Endothelial cell of umbilical vein (primary cell): Measurements from ENCODE around the gene SRSF10. TPM values are rescaled to one million over a fixed set of nuclear protein-coding genes. Genes with fewer than 3 reads are reported as not detected.

Experiments
- BruUV-seq: library from RNA; stranded (reverse); fragments of 400-500 nt; replicated peaks from 2 replicates; lab custom pipeline; 2021; lab: Mats Ljungman, UMichigan
- CTCF ChIA-PET: fragments of 300-600, 350-600 bp; sonication (Branson Sonifier 250); formaldehyde crosslinking; loops from one replicate; lab custom pipeline; 2021; ENCODE audit warnings: antibody characterized with exemption, inconsistent platforms; lab: Charles Lee
- POLR2A ChIA-PET: fragments of 300-600, 350-600 bp; sonication (Branson Sonifier 250); formaldehyde crosslinking; loops from one replicate; lab custom pipeline; 2021; ENCODE audit warnings: antibody characterized with exemption, inconsistent platforms; lab: Charles Lee
- DNase-seq: peaks from one replicate; pipeline ENCODE4 v3.0.0-alpha.2; 2011; ENCODE audit warnings: low read depth, low spot score
- FAIRE-seq: peaks from 2 replicates; lab custom pipeline; 2011; peaks lifted over from hg19 to GRCh38; lab: Jason Lieb, UNC
- H2AFZ ChIP-seq: 2 replicates; pipeline ENCODE4 v1.6.0; 2012; ENCODE audit warnings: low read depth, low read length, control low read depth, inconsistent platforms
- H3K27ac ChIP-seq: 2 replicates; pipeline ENCODE4 v1.5.1; 2011; ENCODE audit warnings: low read depth, mild to moderate bottlenecking, control low read depth, low read length, moderate library complexity; ENCODE audit not compliant: insufficient read depth
- H3K27me3 ChIP-seq, 2 experiments: 2 replicates each; pipeline versions ENCODE4 v1.6.0 to v1.6.1; 2011; ENCODE audit warnings: low read length in 2 of 2, mixed read lengths in 1 of 2; ENCODE audit not compliant: control insufficient read depth in 2 of 2, insufficient read depth in 2 of 2
- H3K36me3 ChIP-seq, 2 experiments: 2 replicates in 1 of 2; 3 replicates in 1 of 2; pipeline ENCODE4 v1.5.1; 2011; ENCODE audit warnings: low read length in 2 of 2, mild to moderate bottlenecking in 1 of 2, moderate library complexity in 1 of 2; ENCODE audit not compliant: control insufficient read depth in 2 of 2, insufficient read depth in 2 of 2; ENCODE audit errors: extremely low read depth in 1 of 2
- H3K4me1 ChIP-seq: 3 replicates; pipeline ENCODE4 v1.5.1; 2011; ENCODE audit warnings: mild to moderate bottlenecking, low read length; ENCODE audit not compliant: control insufficient read depth, insufficient read depth; ENCODE audit errors: extremely low read depth
- H3K4me2 ChIP-seq: 2 replicates; pipeline ENCODE4 v1.6.1; 2011; ENCODE audit warnings: low read length, control low read depth, mixed read lengths; ENCODE audit not compliant: insufficient read depth
- H3K4me3 ChIP-seq, 3 experiments: fragments of 200-600 bp in 1 of 3; sonication (generic), shearing (Covaris generic) in 1 of 3; replicated peaks in 1 of 3; 2 replicates each; pipeline ENCODE4 v1.5.1; 2011 to 2016; ENCODE audit warnings: control low read depth in 3 of 3, low read length in 3 of 3, mild to moderate bottlenecking in 2 of 3, inconsistent platforms in 1 of 3, low read depth in 1 of 3, moderate library complexity in 1 of 3; ENCODE audit not compliant: insufficient read depth in 1 of 3
- H3K79me2 ChIP-seq: 2 replicates; pipeline ENCODE4 v1.6.0; 2012; ENCODE audit warnings: low read length, inconsistent platforms; ENCODE audit not compliant: control insufficient read depth, insufficient read depth
- H3K9ac ChIP-seq: replicated peaks from 2 replicates; pipeline ENCODE3; 2011; ENCODE audit warnings: low read length, control low read depth; ENCODE audit not compliant: insufficient read depth; ENCODE audit errors: extremely low read depth
- H3K9me1 ChIP-seq: replicated peaks from 3 replicates; pipeline ENCODE4 v1.6.0; 2011; ENCODE audit warnings: mild to moderate bottlenecking, low read length; ENCODE audit not compliant: control insufficient read depth, insufficient read depth; ENCODE audit errors: extremely low read depth
- H3K9me3 ChIP-seq: replicated peaks from 2 replicates; pipeline ENCODE4 v1.5.1; 2012; ENCODE audit warnings: low read length, inconsistent platforms; ENCODE audit not compliant: control insufficient read depth, insufficient read depth
- H4K20me1 ChIP-seq: replicated peaks from 2 replicates; pipeline ENCODE3; 2011; ENCODE audit warnings: mild to moderate bottlenecking, low read length; ENCODE audit not compliant: control insufficient read depth, insufficient read depth; ENCODE audit errors: extremely low read depth
- CTCF ChIP-seq, 2 donors: IDR thresholded peaks; 1 replicate in 1 of 2; 2 replicates in 1 of 2; pipeline ENCODE4 v1.5.1; 2011; ENCODE audit warnings: low read length in 2 of 2, mild to moderate bottlenecking in 2 of 2, moderate library complexity in 2 of 2, control low read depth in 1 of 2, inconsistent platforms in 1 of 2, low read depth in 1 of 2; ENCODE audit not compliant: insufficient read depth in 1 of 2; ENCODE audit errors: extremely low read depth in 1 of 2
- EZH2 ChIP-seq: IDR thresholded peaks from 2 replicates; pipeline ENCODE4 v1.6.1; 2012; ENCODE audit warnings: borderline replicate concordance, low read depth, mild to moderate bottlenecking, moderate library complexity, low read length, inconsistent platforms; ENCODE audit not compliant: severe bottlenecking
- FOS ChIP-seq: IDR thresholded peaks from 2 replicates; pipeline ENCODE4 v1.6.1; 2011; ENCODE audit warnings: mild to moderate bottlenecking, low read length, moderate library complexity, borderline replicate concordance; ENCODE audit not compliant: insufficient read depth
- GATA2 ChIP-seq: IDR thresholded peaks from 2 replicates; pipeline ENCODE4 v1.7.0; 2011; ENCODE audit warnings: low read depth, mild to moderate bottlenecking, moderate library complexity, mixed read lengths, low read length; ENCODE audit not compliant: insufficient read length, insufficient read depth
- JUN ChIP-seq: IDR thresholded peaks from 2 replicates; pipeline ENCODE4 v1.6.1; 2011; ENCODE audit warnings: borderline replicate concordance, low read depth; ENCODE audit not compliant: insufficient read length, insufficient read depth
- MAX ChIP-seq: IDR thresholded peaks from 2 replicates; pipeline ENCODE4 v1.6.1; 2011; ENCODE audit not compliant: insufficient read depth, insufficient read length
- MYC ChIP-seq: IDR thresholded peaks from one replicate; pipeline ENCODE4 v1.6.1; 2011; ENCODE audit warnings: mild to moderate bottlenecking, low read depth, low read length
- POLR2A ChIP-seq: IDR thresholded peaks from 2 replicates; pipeline ENCODE4 v1.6.1; 2012; ENCODE audit warnings: low read depth, mild to moderate bottlenecking, control low read depth, low read length
- POLR2AphosphoS5 ChIP-seq: IDR thresholded peaks from 2 replicates; pipeline ENCODE4 v1.6.1; 2012; ENCODE audit warnings: low read depth, mild to moderate bottlenecking, control low read depth, low read length, moderate library complexity; ENCODE audit not compliant: insufficient read depth
- dilution Hi-C: fragments of 300-500 bp; cut with MboI; formaldehyde crosslinking; loops from one replicate; pipeline ENCODE4 v1.15.0; 2019; ENCODE audit warnings: low sequenced_read_pairs; ENCODE audit not compliant: extremely low pct_ligation_motif_present
- intact Hi-C: fragments of 100-400 bp; cut with micrococcal nuclease; formaldehyde crosslinking; loops from one replicate; pipeline ENCODE4 v1.10.0; 2022
- polyA plus RNA-seq, 4 experiments: library from polyadenylated mRNA; depleted of rRNA in 3 of 4; stranded (reverse) in 3 of 4; unstranded in 1 of 4; fragments of >200 nt; gene quantifications; 2 replicates each; pipeline versions ENCODE4 v1.2.1 to v1.2.3, GENCODE V29; 2011 to 2012; ENCODE audit warnings: missing spikeins in 1 of 4
- total RNA-seq: library from RNA; stranded (reverse); gene quantifications from 2 replicates; pipeline ENCODE4 v1.2.3, GENCODE V29; 2021

The SRSF10 gene
- total and polyA plus RNA-seq, 2 donors (not counting 3 experiments of a cell fraction or from before 2014, with no cell fraction given) = 124 to 135 TPM

- DNase-seq (no peak), FAIRE-seq (no peak)
- Histone ChIP-seq H3K9me1 (no peaks in the 10 kb centered on the region), H3K79me2 (no peaks in the 10 kb centered on the region), H3K4me2 (no peak overlapping the region), H3K27me3 (no peaks in the 10 kb centered on the region), H3K36me3 (no peaks in the 10 kb centered on the region), H3K27ac (no peak overlapping the region), H3K9me3 (no peaks in the 10 kb centered on the region), H3K4me1 (peaks cover 26% of the 10 kb centered on the region), H2AFZ (no peak overlapping the region), H4K20me1 (no peaks in the 10 kb centered on the region), H3K9ac (no peak overlapping the region), H3K4me3 (no peak overlapping the region)
- TF ChIP-seq POLR2AphosphoS5 = no peak
- TF ChIP-seq JUN = no peak
- TF ChIP-seq MAX = no peak
- no peak for TF ChIP-seq FOS
- TF ChIP-seq EZH2 = no peak
- no peak for TF ChIP-seq GATA2
- CTCF ChIA-PET = interaction anchor here (1.9 kb wide), 1 partner anchor 18 kb away, joined by 5 read pairs; no protein-coding TSS in a partner anchor
- dilution Hi-C loops = no loop called here
- intact Hi-C loops = no loop called here
- BruUV-seq = no TSS peak
- POLR2A ChIA-PET = no interaction called here
Measured at GRCh38 chr1:24005163-24005562, 25.0 kb upstream of the SRSF10 start.

GRCh38 chr1:24004132-24004531 is 24.0 kb upstream of the SRSF10 start:
- Histone ChIP-seq H3K27me3 (no peaks in the 10 kb centered on the region), H3K9ac (no peak overlapping the region), H2AFZ (no peak overlapping the region), H4K20me1 (no peaks in the 10 kb centered on the region), H3K9me1 (no peaks in the 10 kb centered on the region), H3K4me2 (no peak overlapping the region), H3K4me1 (peaks cover 17% of the 10 kb centered on the region), H3K9me3 (no peaks in the 10 kb centered on the region), H3K27ac (no peak overlapping the region), H3K79me2 (no peaks in the 10 kb centered on the region), H3K36me3 (no peaks in the 10 kb centered on the region), H3K4me3 (no peak overlapping the region)
- no peak for TF ChIP-seq JUN
- TF ChIP-seq FOS = no peak
- no peak for TF ChIP-seq GATA2
- no peak for TF ChIP-seq CTCF (IDR thresholded peaks at IDR 0.05; ENCODE audit: extremely low read depth in 1 of 2, insufficient read depth in 1 of 2, low read depth in 1 of 2, low read length in 2 of 2)
- TF ChIP-seq POLR2AphosphoS5 = no peak
- no peak for TF ChIP-seq POLR2A
- TF ChIP-seq MYC = no peak
- no peak for TF ChIP-seq MAX
- TF ChIP-seq EZH2 = no peak
- ChIA-PET POLR2A (no interaction called here), CTCF (interaction anchor here (1.0 to 2.1 kb wide), 4 partner anchors 17 to 36 kb away, joined by 3 to 13 read pairs (median 4); no protein-coding TSS in a partner anchor)
- FAIRE-seq (no peak), DNase-seq (no peak)
- dilution Hi-C loops = no loop called here
- no TSS peak for BruUV-seq
- intact Hi-C loops = no loop called here
